SK-N-SH treated with all-trans-retinoic acid at 6 μM for 48 hours (cell line): Measurements from ENCODE around the gene PJA1.
A peak's percentile ranks its signal among the peaks of the same experiment; 100 is the strongest.

Source experiments
- ARNTL ChIP-seq: fragments of 450-650 bp; formaldehyde crosslinking; IDR thresholded peaks from 2 replicates; pipeline ENCODE4 v1.5.0; 2020; ENCODE audit warnings: low read depth, mild to moderate bottlenecking, moderate library complexity, borderline replicate concordance
- CREB5 ChIP-seq: fragments of 250-450 bp; sonication (Bioruptor Pico); IDR thresholded peaks from 2 replicates; pipeline ENCODE4 v1.5.1; 2020; ENCODE audit warnings: low read depth, mild to moderate bottlenecking, moderate library complexity
- ESRRG ChIP-seq: fragments of 250-450 bp; sonication (Bioruptor Pico); IDR thresholded peaks from 2 replicates; pipeline ENCODE4 v1.6.1; 2021; ENCODE audit warnings: mild to moderate bottlenecking
- GLIS3 ChIP-seq: fragments of 250-450 bp; sonication (Bioruptor Pico); IDR thresholded peaks from 2 replicates; pipeline ENCODE4 v1.5.0; 2020; ENCODE audit warnings: mild to moderate bottlenecking, moderate library complexity
- ISL1 ChIP-seq: fragments of 250-450 bp; sonication (Bioruptor Pico); IDR thresholded peaks from 2 replicates; pipeline ENCODE4 v2.1.2; 2022; ENCODE audit warnings: mild to moderate bottlenecking, moderate library complexity
- PPARA ChIP-seq: fragments of 250-450 bp; sonication (Bioruptor Pico); IDR thresholded peaks from 2 replicates; pipeline ENCODE4 v1.5.0; 2020; ENCODE audit warnings: mild to moderate bottlenecking, borderline replicate concordance
- TOX ChIP-seq: fragments of 250-450 bp; sonication (Bioruptor Pico); IDR thresholded peaks from 2 replicates; pipeline ENCODE4 v1.8.0; 2021; ENCODE audit warnings: mild to moderate bottlenecking, moderate library complexity, borderline replicate concordance
- ZFP3 ChIP-seq: fragments of 250-450 bp; sonication (Bioruptor Pico); IDR thresholded peaks from 2 replicates; pipeline ENCODE4 v1.5.0; 2020; ENCODE audit warnings: mild to moderate bottlenecking, moderate library complexity
- ZFP30 ChIP-seq: fragments of 450-650 bp; formaldehyde crosslinking; IDR thresholded peaks from 2 replicates; pipeline ENCODE4 v1.5.0; 2022; ENCODE audit warnings: mild to moderate bottlenecking, moderate library complexity
- ZNF565 ChIP-seq: fragments of 450-650 bp; formaldehyde crosslinking; conservative IDR thresholded peaks from 2 replicates; pipeline ENCODE4 v1.5.0; 2020; ENCODE audit warnings: low read depth, mild to moderate bottlenecking, moderate library complexity
- ZNF8 ChIP-seq: fragments of 450-650 bp; formaldehyde crosslinking; IDR thresholded peaks from 2 replicates; pipeline ENCODE4 v1.5.0; 2020; ENCODE audit warnings: mild to moderate bottlenecking, moderate library complexity
- TF ChIP-seq, protein P1 (sequence below): fragments of 250-450 bp; sonication (Bioruptor Pico); IDR thresholded peaks from 2 replicates; pipeline ENCODE4 v1.8.0; 2021; ENCODE audit warnings: low read depth, mild to moderate bottlenecking, moderate library complexity, borderline replicate concordance

DNA sequence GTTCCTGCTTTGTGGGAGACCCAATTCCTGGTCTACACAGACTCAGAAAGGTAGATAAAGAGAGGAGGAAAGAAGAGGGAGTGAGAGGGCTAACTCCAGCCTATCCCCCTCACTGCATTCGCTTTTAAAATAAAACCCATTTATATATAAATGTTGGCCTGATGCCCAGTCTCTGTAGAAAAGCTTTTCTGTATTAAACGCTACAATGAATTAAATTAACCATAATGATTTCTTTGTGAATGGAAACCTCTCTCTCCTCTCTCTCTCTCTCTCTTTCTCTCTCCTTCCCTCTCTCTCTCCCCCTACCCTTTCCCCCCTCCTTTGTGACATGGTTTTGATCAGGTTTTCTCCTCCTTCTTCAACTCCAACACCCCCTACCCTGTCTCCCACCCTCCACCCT is 34.8 kb downstream of the PJA1 start:
- no peak for TF ChIP-seq CREB5 (CRISPR knock-in tag)
- no peak for TF ChIP-seq ARNTL
- TF ChIP-seq GLIS3 (CRISPR knock-in tag) = no peak
- no peak for TF ChIP-seq TOX
- TF ChIP-seq ZFP30 = no peak
- TF ChIP-seq ZNF8 = no peak
- TF ChIP-seq, protein P1, sequence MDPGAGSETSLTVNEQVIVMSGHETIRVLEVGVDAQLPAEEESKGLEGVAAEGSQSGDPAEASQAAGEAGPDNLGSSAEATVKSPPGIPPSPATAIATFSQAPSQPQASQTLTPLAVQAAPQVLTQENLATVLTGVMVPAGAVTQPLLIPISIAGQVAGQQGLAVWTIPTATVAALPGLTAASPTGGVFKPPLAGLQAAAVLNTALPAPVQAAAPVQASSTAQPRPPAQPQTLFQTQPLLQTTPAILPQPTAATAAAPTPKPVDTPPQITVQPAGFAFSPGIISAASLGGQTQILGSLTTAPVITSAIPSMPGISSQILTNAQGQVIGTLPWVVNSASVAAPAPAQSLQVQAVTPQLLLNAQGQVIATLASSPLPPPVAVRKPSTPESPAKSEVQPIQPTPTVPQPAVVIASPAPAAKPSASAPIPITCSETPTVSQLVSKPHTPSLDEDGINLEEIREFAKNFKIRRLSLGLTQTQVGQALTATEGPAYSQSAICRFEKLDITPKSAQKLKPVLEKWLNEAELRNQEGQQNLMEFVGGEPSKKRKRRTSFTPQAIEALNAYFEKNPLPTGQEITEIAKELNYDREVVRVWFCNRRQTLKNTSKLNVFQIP = no peak
- no peak for TF ChIP-seq ZNF565 (CRISPR knock-in tag)
- no peak for TF ChIP-seq ZFP3 (CRISPR knock-in tag)
- TF ChIP-seq PPARA = no peak
- TF ChIP-seq ESRRG (CRISPR knock-in tag) = no peak
- 0 out of 2 replicates have a peak, but pooled peaks have one; percentile 22 for TF ChIP-seq ISL1
